Coronary artery (tissue), 2 donors: ENCODE data around the gene PLD3.
"Not testable (repeated sequence)": the region's sequence is repeated elsewhere in the genome, so short reads cannot be mapped to it uniquely, and the experiment has no call there.

Experiments used
- DNase-seq: peaks from one replicate; pipeline ENCODE4 v3.0.0-alpha.2; 2017; ENCODE audit warnings: low spot score
- H3K27ac ChIP-seq, 2 donors: fragments of 200-600 bp; sonication (generic); one replicate each; pipeline ENCODE4 v1.5.1; 2016 to 2019
- H3K4me3 ChIP-seq: fragments of 200-600 bp; sonication (generic); 2 replicates; pipeline ENCODE4 v1.5.1; 2016; ENCODE audit warnings: mild to moderate bottlenecking, moderate library complexity
- TF ChIP-seq, protein P1 (sequence below): fragments of 200-600 bp; sonication (generic); IDR thresholded peaks from one replicate; pipeline ENCODE4 v1.5.1; 2019; ENCODE audit warnings: antibody characterized with exemption

The PLD3 gene

DNA sequence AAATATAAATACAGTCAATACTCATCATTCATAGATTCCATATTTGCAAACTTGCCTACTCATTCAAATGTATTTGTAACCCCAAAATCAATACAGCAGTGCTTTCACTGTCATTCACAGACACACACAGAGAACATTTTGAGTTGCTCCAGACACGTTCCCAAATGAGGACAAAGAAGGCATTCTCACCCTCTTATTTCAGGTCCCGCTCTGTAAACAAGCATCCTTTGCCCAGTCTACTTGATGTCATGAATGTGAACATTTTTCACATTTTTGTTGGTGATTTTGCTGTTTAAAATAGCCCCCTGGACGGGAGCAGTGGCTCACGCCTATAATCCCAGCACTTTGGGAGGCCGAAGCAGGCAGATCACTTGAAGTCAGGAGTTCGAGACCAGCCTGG lies 15.8 kb upstream of the PLD3 start:
- Histone ChIP-seq H3K27ac (no peak overlapping the region), H3K4me3 (no peak overlapping the region)
- no peak for DNase-seq
- TF ChIP-seq, protein P1, sequence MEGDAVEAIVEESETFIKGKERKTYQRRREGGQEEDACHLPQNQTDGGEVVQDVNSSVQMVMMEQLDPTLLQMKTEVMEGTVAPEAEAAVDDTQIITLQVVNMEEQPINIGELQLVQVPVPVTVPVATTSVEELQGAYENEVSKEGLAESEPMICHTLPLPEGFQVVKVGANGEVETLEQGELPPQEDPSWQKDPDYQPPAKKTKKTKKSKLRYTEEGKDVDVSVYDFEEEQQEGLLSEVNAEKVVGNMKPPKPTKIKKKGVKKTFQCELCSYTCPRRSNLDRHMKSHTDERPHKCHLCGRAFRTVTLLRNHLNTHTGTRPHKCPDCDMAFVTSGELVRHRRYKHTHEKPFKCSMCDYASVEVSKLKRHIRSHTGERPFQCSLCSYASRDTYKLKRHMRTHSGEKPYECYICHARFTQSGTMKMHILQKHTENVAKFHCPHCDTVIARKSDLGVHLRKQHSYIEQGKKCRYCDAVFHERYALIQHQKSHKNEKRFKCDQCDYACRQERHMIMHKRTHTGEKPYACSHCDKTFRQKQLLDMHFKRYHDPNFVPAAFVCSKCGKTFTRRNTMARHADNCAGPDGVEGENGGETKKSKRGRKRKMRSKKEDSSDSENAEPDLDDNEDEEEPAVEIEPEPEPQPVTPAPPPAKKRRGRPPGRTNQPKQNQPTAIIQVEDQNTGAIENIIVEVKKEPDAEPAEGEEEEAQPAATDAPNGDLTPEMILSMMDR = no peak

DNA sequence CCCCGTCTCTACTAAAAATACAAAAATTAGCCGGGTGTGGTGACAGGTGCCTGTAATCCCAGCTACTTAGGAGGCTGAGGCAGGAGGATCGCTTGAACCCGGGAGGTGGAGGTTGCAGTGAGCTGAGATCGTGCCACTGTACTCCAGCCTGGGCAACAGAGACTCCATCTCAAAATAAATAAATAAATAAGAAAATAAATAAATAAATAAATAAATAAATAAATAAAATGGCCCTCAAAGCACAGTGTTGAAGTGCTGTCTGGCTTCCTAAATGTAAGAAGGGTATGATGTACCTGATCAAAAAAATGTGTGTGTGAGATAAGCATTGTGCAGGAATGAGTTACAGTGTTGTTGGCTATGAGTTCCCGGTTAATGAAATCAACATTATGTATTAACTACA lies 15.4 kb upstream of the PLD3 start:
- DNase-seq, H3K27ac ChIP-seq, H3K4me3 ChIP-seq: not testable (repeated sequence)

DNA sequence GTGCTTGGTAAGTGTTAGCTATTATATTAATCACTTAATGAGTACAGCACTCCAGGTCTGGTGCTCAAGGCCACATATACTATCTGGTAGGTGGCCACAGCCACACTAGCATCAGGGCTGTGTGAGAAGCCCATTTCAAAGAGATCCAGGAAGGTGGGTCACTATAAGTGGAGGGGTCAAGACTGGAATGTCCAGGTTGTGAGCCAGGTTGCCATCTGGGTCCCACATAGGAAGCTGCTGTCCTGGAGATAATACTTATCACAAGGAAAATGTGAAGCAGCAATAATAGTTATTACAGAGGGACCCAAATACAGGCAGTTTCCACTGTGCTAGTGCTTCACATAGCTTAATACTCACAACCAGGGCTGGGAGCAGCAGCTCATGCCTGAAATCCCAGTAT lies 13.4 kb upstream of the PLD3 start:
- DNase-seq = no peak
- TF ChIP-seq, protein P1 = no peak
- Histone ChIP-seq H3K27ac (no peak overlapping the region), H3K4me3 (no peak overlapping the region)

DNA sequence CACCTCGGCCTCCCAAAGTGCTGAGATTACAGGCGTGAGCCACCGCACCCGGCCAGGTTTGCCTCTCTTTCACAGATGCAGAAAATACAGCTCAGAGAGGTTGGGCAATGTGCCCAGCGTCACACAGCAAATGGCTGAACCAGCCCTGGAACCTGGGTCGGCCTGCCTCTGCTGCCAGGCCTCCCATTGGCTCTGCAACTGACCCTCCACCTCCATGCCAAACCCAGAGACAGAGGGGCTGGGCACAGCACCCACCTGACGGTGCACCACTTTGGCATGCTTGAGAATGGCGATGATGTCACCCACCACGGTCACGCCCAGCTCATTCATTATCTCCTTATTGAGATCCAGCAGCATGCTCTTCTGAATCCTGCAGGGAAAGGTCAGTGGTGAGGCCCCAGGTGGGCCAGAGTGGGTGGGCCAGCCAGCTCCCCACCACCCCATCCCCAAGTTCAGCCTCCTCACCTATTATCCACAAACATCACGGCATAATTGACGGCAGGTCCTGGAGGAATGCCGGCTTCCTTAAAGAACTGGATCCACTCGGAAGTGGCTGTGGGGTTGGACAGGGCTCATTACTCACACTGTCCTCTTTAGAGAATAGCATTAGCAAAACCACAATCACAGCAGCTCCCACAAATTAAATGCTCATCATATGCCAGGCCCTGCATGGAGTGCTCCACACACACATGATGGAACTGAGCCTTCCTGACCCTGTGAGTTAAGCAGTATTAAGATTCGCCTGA lies 12.5 kb upstream of the PLD3 start:
- DNase-seq = no peak
- TF ChIP-seq, protein P1 = no peak
- H3K27ac ChIP-seq = no peak overlapping the region

DNA sequence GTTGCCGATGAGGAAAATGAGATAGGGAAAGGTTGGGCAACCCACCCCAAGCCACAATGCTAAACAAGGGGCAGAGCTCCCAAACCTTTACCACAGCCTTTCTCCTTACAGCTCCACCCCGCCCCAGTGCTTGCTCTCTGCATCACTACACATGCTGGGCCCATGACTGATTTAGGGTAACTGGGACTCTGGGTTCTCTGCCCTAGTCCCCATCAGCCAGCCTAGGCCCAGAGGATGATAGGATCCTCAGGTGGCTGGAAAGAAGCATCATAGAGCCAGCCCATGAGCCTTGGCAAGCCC lies 11.9 kb upstream of the PLD3 start:
- DNase-seq = no peak
- TF ChIP-seq, protein P1 = no peak
- Histone ChIP-seq H3K27ac (no peak overlapping the region), H3K4me3 (no peak overlapping the region)

More for the DNA sequence above, 12.5 kb upstream of the PLD3 start:
- no peak overlapping the region for H3K4me3 ChIP-seq

DNA sequence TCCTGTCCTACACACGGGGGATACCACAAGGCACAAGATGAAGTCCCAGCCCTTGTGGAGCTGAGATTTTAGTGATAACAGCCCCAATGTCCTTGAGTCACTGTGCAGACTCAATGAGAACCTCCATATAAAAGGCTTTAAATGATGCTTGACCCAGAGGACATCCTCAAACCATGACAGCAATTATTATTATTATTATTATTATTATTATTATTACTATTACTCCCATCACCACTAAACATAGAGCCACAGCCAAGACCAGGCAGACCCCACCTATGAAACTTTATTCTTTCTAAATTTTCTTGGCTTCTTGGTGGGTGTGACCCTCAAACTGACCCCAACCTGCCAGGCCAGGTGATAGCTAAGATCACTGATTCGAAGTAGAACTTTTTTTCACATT lies 11.4 kb upstream of the PLD3 start:
- DNase-seq = no peak
- H3K27ac ChIP-seq = no peak overlapping the region
- H3K4me3 ChIP-seq = no peak overlapping the region
- TF ChIP-seq, protein P1 = no peak

DNA sequence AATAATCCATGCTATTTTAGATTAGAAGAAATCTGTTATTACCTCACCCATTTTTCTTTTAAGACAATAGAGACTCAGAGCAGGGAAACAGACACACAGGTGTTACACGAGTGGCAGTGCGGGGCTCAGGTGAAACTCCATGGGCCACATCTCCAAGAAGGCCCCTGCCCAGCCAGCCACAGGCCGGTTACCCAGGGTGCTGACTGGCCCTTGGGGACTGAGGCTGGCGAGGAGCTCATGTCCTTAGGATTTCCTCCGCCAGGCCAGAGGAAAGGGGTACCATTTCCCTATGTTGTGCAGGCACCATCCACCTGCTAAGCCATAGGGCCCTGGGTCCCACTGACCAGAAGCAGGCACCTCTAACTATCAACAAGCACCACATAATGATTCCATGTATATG lies 10.9 kb upstream of the PLD3 start:
- no peak overlapping the region for H3K4me3 ChIP-seq
- no peak for DNase-seq
- no peak overlapping the region for H3K27ac ChIP-seq
- TF ChIP-seq, protein P1 = no peak
